Measurements from ENCODE around the gene ERC1.

ERC1 gene

GRCh38 chr12:1401891-1402290, 410.9 kb downstream of the ERC1 start:
- Histone ChIP-seq H3K4me2 (no peak overlapping the region), H3K36me3 (ENCODE audit: insufficient read depth) (no peaks in the 10 kb centered on the region), H3K79me2 (ENCODE audit: insufficient read depth, low read depth) (no peaks in the 10 kb centered on the region), H3K27ac (no peak overlapping the region), H4K20me1 (ENCODE audit: insufficient read depth) (no peaks in the 10 kb centered on the region), H3K9ac (no peak overlapping the region), H3K4me3 (IDR thresholded peaks at IDR 0.05; ENCODE audit: insufficient read depth, low read depth, low read length) (no peak overlapping the region), H2AFZ (ENCODE audit: low read depth) (no peak overlapping the region), H3K4me1 (ENCODE audit: low read depth, poor library complexity, severe bottlenecking) (peaks cover 10% of the 10 kb centered on the region), H3K27me3 (ENCODE audit: insufficient read depth, low read depth) (no peaks in the 10 kb centered on the region)
- TF ChIP-seq CTCF (conservative IDR thresholded peaks at IDR 0.05; ENCODE audit: low read depth, low read length): no peak

DNA sequence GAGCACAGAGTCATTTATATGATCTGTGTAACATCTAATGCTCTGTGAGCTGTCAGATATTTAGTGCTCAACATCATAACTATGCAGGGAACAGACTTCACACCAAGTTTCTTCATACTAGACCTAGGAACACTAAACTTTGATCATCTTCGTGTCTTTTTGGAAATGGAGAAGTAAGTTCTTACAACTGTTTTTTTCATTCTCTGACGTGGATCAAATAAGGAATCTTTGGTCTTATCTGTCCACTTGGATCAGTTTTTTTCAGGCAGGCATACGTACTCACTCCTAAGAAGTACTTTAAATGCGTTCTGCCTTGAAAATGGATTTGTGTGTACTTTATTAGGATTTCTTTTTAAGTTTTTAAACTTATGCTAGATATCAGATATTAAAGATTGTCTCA, 412.4 kb downstream of the ERC1 start:
- no peak for TF ChIP-seq CTCF (conservative IDR thresholded peaks at IDR 0.05; ENCODE audit: low read depth, low read length)
- H3K79me2 ChIP-seq (ENCODE audit: insufficient read depth, low read depth): no peaks in the 10 kb centered on the region

GRCh38 chr12:1405619-1406018, 414.6 kb downstream of the ERC1 start:
- H3K4me2 ChIP-seq: no peak overlapping the region
- no peak overlapping the region for H3K9ac ChIP-seq
- 0 out of 2 replicates have a peak, but pooled peaks cover 4% of the 10 kb centered on the region for H3K36me3 ChIP-seq (ENCODE audit: insufficient read depth)
- H2AFZ ChIP-seq (ENCODE audit: low read depth): no peak overlapping the region
- H3K4me3 ChIP-seq (IDR thresholded peaks at IDR 0.05; ENCODE audit: insufficient read depth, low read depth, low read length): no peak overlapping the region
- no peaks in the 10 kb centered on the region for H4K20me1 ChIP-seq (ENCODE audit: insufficient read depth)
- no peak overlapping the region for H3K27ac ChIP-seq
- no peak for TF ChIP-seq CTCF (conservative IDR thresholded peaks at IDR 0.05; ENCODE audit: low read depth, low read length)
- H3K79me2 ChIP-seq (ENCODE audit: insufficient read depth, low read depth): no peaks in the 10 kb centered on the region
- peaks cover 10% of the 10 kb centered on the region for H3K4me1 ChIP-seq (ENCODE audit: low read depth, poor library complexity, severe bottlenecking)
- no peaks in the 10 kb centered on the region for H3K27me3 ChIP-seq (ENCODE audit: insufficient read depth, low read depth)

More for the DNA sequence above, 412.4 kb downstream of the ERC1 start:
- Histone ChIP-seq H3K27ac (no peak overlapping the region), H4K20me1 (ENCODE audit: insufficient read depth) (no peaks in the 10 kb centered on the region), H3K9ac (no peak overlapping the region), H3K27me3 (ENCODE audit: insufficient read depth, low read depth) (no peaks in the 10 kb centered on the region), H3K4me2 (no peak overlapping the region), H2AFZ (ENCODE audit: low read depth) (no peak overlapping the region), H3K4me3 (IDR thresholded peaks at IDR 0.05; ENCODE audit: insufficient read depth, low read depth, low read length) (no peak overlapping the region), H3K36me3 (ENCODE audit: insufficient read depth) (no peaks in the 10 kb centered on the region), H3K4me1 (ENCODE audit: low read depth, poor library complexity, severe bottlenecking) (peaks cover 10% of the 10 kb centered on the region)

DNA sequence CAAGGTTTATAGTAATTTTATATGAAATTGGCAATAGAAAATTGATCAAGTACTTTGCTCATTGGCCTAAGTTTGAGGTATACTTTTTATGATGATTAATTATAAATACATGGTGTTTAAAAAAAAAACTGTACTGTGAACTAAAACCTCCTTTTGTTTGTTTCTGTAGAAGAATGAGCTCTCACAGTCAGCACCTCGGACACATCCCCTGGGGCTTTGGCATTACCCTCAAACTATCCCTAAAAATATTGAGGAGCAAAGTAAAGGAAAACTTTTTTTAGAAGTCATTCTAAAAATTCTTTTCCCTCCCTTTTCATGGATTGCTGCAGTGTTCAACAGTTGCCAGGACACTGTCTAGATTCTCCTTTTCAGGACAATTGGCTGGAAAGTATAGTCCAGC, 419.8 kb downstream of the ERC1 start:
- TF ChIP-seq CTCF (conservative IDR thresholded peaks at IDR 0.05; ENCODE audit: low read depth, low read length): no peak
- Histone ChIP-seq H3K4me2 (no peak overlapping the region), H3K4me3 (IDR thresholded peaks at IDR 0.05; ENCODE audit: insufficient read depth, low read depth, low read length) (no peak overlapping the region), H4K20me1 (ENCODE audit: insufficient read depth) (no peaks in the 10 kb centered on the region), H2AFZ (ENCODE audit: low read depth) (no peak overlapping the region), H3K36me3 (ENCODE audit: insufficient read depth) (0 out of 2 replicates have a peak, but pooled peaks cover 4% of the 10 kb centered on the region), H3K9ac (no peak overlapping the region), H3K79me2 (ENCODE audit: insufficient read depth, low read depth) (no peaks in the 10 kb centered on the region), H3K27me3 (ENCODE audit: insufficient read depth, low read depth) (no peaks in the 10 kb centered on the region), H3K27ac (no peak overlapping the region), H3K4me1 (ENCODE audit: low read depth, poor library complexity, severe bottlenecking) (peaks cover 7% of the 10 kb centered on the region)
